Duodenal mucosa (tissue), 2 donors: ENCODE results near the gene RANBP10.

ENCODE experiments used
- H3K27ac ChIP-seq: one replicate; pipeline ENCODE4 v1.7.0; 2013; ENCODE audit warnings: low read depth, low read length
- H3K27me3 ChIP-seq, 2 donors: one replicate each; pipeline ENCODE4 v1.7.0; 2013; ENCODE audit warnings: low read length in 2 of 2, control low read depth in 1 of 2; ENCODE audit not compliant: insufficient read depth in 2 of 2, control insufficient read depth in 1 of 2
- H3K36me3 ChIP-seq, 2 donors: one replicate each; pipeline ENCODE4 v1.7.0; 2013; ENCODE audit warnings: low read length in 2 of 2, control low read depth in 1 of 2; ENCODE audit not compliant: insufficient read depth in 2 of 2, control insufficient read depth in 1 of 2
- H3K4me1 ChIP-seq, 2 donors: one replicate each; pipeline ENCODE4 v1.7.0; 2013; ENCODE audit warnings: low read length in 2 of 2, control low read depth in 1 of 2; ENCODE audit not compliant: insufficient read depth in 2 of 2, control insufficient read depth in 1 of 2
- H3K4me3 ChIP-seq, 2 donors: one replicate each; pipeline ENCODE4 v1.7.0; 2013; ENCODE audit warnings: low read length in 2 of 2, low read depth in 1 of 2
- H3K9ac ChIP-seq, 2 donors: one replicate each; pipeline ENCODE4 v1.7.0; 2013; ENCODE audit warnings: low read length in 2 of 2, low read depth in 1 of 2
- H3K9me3 ChIP-seq, 2 donors: one replicate each; pipeline ENCODE4 v1.7.0; 2013; ENCODE audit warnings: low read length in 2 of 2, control low read depth in 1 of 2; ENCODE audit not compliant: control insufficient read depth in 1 of 2

The RANBP10 gene

GRCh38 chr16:67780847-67781564 is 25.4 kb downstream of the RANBP10 start:
- Histone ChIP-seq H3K27ac (no peak overlapping the region), H3K9me3 (no peaks in the 10 kb centered on the region), H3K36me3 (peaks cover 0 to 6% of the 10 kb centered on the region in 2 donors), H3K9ac (no peak overlapping the region), H3K4me1 (peaks cover 9 to 19% of the 10 kb centered on the region in 2 donors), H3K4me3 (no peak overlapping the region), H3K27me3 (no peaks in the 10 kb centered on the region)

- Histone ChIP-seq H3K4me3 (no peak overlapping the region), H3K4me1 (peaks cover 9 to 19% of the 10 kb centered on the region in 2 donors), H3K36me3 (peaks cover 0 to 6% of the 10 kb centered on the region in 2 donors), H3K9me3 (no peaks in the 10 kb centered on the region), H3K27ac (no peak overlapping the region), H3K9ac (no peak overlapping the region), H3K27me3 (no peaks in the 10 kb centered on the region)
Measured at GRCh38 chr16:67779256-67780014, 26.9 kb downstream of the RANBP10 start.

GRCh38 chr16:67775273-67775672 is 31.1 kb downstream of the RANBP10 start:
- Histone ChIP-seq H3K36me3 (peaks cover 5 to 9% of the 10 kb centered on the region in 2 donors), H3K9me3 (no peaks in the 10 kb centered on the region), H3K4me1 (peaks cover 5 to 11% of the 10 kb centered on the region in 2 donors), H3K27ac (no peak overlapping the region), H3K4me3 (no peak overlapping the region), H3K27me3 (no peaks in the 10 kb centered on the region), H3K9ac (no peak overlapping the region)

GRCh38 chr16:67774457-67774853 is 31.9 kb downstream of the RANBP10 start:
- no peak overlapping the region for H3K27ac ChIP-seq

GRCh38 chr16:67773569-67774456 is 32.5 kb downstream of the RANBP10 start:
- no peak overlapping the region for H3K27ac ChIP-seq
- H3K9ac ChIP-seq: no peak overlapping the region
- no peak overlapping the region for H3K4me3 ChIP-seq
- peaks cover 5 to 12% of the 10 kb centered on the region in 2 donors for H3K36me3 ChIP-seq
- H3K9me3 ChIP-seq: no peaks in the 10 kb centered on the region
- no peaks in the 10 kb centered on the region for H3K27me3 ChIP-seq
- H3K4me1 ChIP-seq: peaks cover 0 to 7% of the 10 kb centered on the region in 2 donors

More at GRCh38 chr16:67774457-67774853, 31.9 kb downstream of the RANBP10 start:
- no peaks in the 10 kb centered on the region for H3K9me3 ChIP-seq
- no peaks in the 10 kb centered on the region for H3K27me3 ChIP-seq
- no peak overlapping the region for H3K9ac ChIP-seq
- H3K36me3 ChIP-seq: peaks cover 5 to 12% of the 10 kb centered on the region in 2 donors
- peaks cover 0 to 7% of the 10 kb centered on the region in 2 donors for H3K4me1 ChIP-seq
- no peak overlapping the region for H3K4me3 ChIP-seq

GRCh38 chr16:67773099-67773498 is 33.3 kb downstream of the RANBP10 start:
- Histone ChIP-seq H3K27me3 (no peaks in the 10 kb centered on the region), H3K4me3 (no peak overlapping the region), H3K36me3 (peaks cover 5 to 12% of the 10 kb centered on the region in 2 donors), H3K27ac (no peak overlapping the region), H3K9ac (no peak overlapping the region), H3K4me1 (peaks cover 0 to 7% of the 10 kb centered on the region in 2 donors), H3K9me3 (no peaks in the 10 kb centered on the region)

GRCh38 chr16:67770346-67770991 is 35.9 kb downstream of the RANBP10 start:
- peaks cover 0 to 7% of the 10 kb centered on the region in 2 donors for H3K4me1 ChIP-seq
- H3K9me3 ChIP-seq: no peaks in the 10 kb centered on the region

GRCh38 chr16:67767953-67768352 is 38.4 kb downstream of the RANBP10 start:
- Histone ChIP-seq H3K27ac (no peak overlapping the region), H3K4me1 (no peaks in the 10 kb centered on the region), H3K9ac (no peak overlapping the region), H3K9me3 (no peaks in the 10 kb centered on the region), H3K4me3 (no peak overlapping the region), H3K27me3 (no peaks in the 10 kb centered on the region), H3K36me3 (peaks cover 8 to 26% of the 10 kb centered on the region in 2 donors)

More at GRCh38 chr16:67770346-67770991, 35.9 kb downstream of the RANBP10 start:
- Histone ChIP-seq H3K27ac (no peak overlapping the region), H3K27me3 (no peaks in the 10 kb centered on the region), H3K4me3 (no peak overlapping the region), H3K9ac (no peak overlapping the region), H3K36me3 (peaks cover 5 to 18% of the 10 kb centered on the region in 2 donors)

- no peak overlapping the region for H3K27ac ChIP-seq
- no peaks in the 10 kb centered on the region for H3K9me3 ChIP-seq
- no peak overlapping the region for H3K9ac ChIP-seq
- H3K4me1 ChIP-seq: no peaks in the 10 kb centered on the region
- no peak overlapping the region for H3K4me3 ChIP-seq
- peaks cover 9 to 28% of the 10 kb centered on the region in 2 donors for H3K36me3 ChIP-seq
- H3K27me3 ChIP-seq: no peaks in the 10 kb centered on the region
Measured at GRCh38 chr16:67766291-67766690, 40.1 kb downstream of the RANBP10 start.
